ENCODE measurements around the gene PPP2R5C.
"Not testable (repeated sequence)": the region's sequence is repeated elsewhere in the genome, so short reads cannot be mapped to it uniquely, and the experiment has no call there.

Gene PPP2R5C

GRCh38 chr14:101727611-101728366 is 33.7 kb upstream of the PPP2R5C start:
- DNase-seq (ENCODE audit: low read depth) = no peak

DNA sequence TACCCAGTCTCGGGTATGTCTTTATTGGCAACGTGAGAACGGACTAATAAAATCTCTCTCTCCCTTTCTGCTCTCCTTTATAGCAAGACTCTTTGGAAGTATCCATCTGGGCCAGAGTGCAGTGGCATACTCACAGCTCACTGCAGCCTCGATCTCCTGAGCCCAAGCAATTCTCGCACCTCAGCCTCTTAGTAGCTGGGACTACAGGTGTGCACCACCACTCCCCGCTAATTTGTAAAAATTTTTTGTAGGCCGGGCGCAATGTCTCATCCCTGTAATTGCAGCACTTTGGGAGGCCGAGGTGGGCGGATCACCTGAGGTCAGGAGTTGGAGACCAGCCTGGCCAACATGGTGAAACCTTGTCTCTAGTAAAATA is 33.2 kb upstream of the PPP2R5C start:
- no peak for DNase-seq (ENCODE audit: low read depth)

DNA sequence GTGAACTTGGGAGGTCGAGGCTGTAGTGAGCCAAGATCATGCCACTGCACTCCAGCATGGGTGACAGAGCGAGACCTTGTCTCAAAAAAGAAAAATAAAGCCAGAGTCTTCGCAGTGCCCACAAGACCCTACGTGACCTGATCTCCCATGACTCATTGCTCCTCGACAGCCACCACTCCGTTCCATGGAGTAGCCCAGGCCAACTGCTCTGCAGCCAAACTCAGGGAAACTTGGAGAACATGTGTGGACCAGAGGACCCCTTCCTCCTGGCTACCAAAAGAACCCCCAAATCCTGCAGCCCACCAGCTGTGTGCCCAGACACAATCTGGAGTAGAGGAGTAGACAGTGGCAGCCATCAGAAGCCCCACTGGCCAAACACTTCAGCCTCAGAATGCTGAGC is 32.1 kb upstream of the PPP2R5C start:
- no peak for DNase-seq (ENCODE audit: low read depth)

GRCh38 chr14:101730157-101730556 is 31.4 kb upstream of the PPP2R5C start:
- DNase-seq (ENCODE audit: low read depth) = not testable (repeated sequence)

- no peak for DNase-seq (ENCODE audit: low read depth)
Observed at GRCh38 chr14:101730626-101731186, 30.8 kb upstream of the PPP2R5C start.

DNA sequence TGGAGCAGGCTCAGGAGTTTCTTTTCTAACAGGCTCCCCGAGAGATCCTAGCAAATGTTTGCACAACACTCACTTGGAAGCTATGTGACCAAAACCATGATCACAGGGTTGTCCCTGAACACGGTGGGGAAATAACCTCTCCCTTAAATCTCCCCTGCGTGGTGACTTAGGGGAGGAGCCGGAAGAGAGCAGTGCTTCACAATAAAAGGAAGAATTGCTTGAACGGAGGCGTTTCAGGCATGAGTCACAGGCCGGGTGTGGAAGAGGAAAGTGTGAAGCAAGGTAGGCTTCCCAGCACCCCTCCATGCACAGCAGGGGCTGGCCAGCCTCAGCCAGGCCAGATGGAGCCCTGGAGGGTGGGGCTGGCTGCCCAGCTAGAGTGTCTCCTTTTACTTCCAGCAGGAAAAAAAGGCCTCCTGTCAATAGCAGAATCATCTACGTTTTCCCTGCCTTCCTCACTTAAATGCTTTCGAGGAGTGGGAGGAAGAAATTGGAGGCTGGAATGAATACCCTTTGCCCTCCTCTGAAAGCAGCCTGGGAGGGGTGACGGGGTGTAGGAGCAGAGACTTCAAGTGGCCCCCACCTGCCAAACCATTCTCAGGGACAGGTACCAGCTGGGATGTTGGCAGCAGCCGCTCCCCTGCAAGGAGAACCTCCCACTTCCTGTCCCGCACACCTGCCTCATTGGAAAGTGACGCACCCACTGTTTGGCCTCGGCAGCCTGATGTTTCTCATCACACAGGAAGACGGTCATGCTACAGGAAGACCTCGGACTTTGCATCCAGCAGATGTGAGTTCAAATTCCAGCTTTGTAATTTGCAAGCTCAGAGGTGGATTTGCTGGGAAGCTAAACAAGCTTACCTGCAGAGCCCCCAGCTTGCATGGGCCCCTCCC is 30.1 kb upstream of the PPP2R5C start:
- peak; percentile 63 for DNase-seq (ENCODE audit: low read depth)

DNA sequence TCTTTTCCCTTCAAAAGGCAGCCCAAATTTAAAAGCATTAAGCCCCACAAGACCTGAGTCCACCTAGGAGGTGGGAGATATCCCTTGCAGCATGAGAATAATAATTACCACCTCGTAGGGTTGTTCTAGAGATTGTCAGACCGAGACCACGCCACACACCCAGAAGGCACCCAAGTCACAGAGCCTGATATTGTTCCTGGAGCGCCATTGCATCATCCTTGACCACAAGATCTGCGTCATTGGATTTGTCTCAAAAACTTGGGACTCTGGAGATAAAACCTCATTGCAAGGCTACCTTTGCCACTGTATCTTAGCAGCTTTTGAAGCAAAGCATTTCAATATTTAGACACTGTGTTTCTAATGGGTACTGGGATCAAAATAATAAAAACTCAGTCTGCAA is 29.4 kb upstream of the PPP2R5C start:
- no peak for DNase-seq (ENCODE audit: low read depth)

GRCh38 chr14:101733211-101733610 is 28.3 kb upstream of the PPP2R5C start:
- peak; percentile 20 for DNase-seq (ENCODE audit: low read depth)

DNA sequence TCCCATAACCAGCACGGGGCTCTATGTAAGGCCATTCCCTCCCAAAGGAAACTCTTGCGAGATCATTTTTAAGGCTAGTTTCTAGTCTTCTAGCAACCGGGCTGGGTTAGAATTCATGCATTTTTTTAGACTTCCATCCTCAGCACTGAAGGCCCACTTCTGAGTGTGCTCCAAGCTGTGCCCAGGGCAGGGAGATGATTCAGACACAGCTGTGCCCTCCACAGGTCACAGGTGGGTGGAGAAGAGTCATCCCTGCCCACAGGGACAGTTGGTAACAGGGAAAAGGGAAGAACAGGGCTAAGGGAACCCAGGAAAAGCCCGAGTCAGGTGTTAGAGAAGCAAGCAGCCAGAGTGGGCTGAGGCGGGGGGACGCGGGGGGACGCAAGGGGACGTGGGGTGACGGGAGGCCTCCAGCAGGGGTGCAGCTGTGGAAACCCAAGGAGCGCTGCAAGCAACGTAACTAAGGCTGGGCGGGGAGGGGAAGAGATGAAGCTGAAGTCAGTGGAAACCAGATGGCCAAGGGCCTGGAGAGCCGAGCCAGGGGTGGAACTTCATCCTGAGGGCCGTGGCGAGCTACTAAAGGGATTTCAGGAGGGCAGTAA is 27.2 kb upstream of the PPP2R5C start:
- DNase-seq (ENCODE audit: low read depth) = no peak

GRCh38 chr14:101735453-101735852 is 26.1 kb upstream of the PPP2R5C start:
- DNase-seq (ENCODE audit: low read depth) = no peak

DNA sequence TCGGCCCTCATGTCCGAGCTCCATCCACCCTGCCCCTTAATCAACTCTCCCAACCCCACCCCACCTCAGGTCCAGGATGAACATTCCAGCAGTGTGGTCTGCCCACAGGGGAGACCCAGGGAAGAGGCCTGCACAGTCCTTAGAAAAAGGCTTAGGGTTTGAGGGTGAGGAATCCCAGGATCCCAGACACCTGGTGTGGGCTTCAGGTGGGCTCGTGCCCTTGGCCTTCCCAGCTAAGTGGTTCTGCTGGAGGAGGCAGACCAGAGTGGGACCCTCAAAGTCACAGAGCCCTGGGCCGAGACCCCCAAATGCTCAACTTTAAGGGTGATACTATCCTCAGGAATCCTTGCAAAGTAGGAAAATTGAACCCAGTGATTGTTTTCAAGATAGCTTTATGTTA is 25.4 kb upstream of the PPP2R5C start:
- DNase-seq (ENCODE audit: low read depth) = no peak

GRCh38 chr14:101736585-101736984 is 24.9 kb upstream of the PPP2R5C start:
- no peak for DNase-seq (ENCODE audit: low read depth)

DNA sequence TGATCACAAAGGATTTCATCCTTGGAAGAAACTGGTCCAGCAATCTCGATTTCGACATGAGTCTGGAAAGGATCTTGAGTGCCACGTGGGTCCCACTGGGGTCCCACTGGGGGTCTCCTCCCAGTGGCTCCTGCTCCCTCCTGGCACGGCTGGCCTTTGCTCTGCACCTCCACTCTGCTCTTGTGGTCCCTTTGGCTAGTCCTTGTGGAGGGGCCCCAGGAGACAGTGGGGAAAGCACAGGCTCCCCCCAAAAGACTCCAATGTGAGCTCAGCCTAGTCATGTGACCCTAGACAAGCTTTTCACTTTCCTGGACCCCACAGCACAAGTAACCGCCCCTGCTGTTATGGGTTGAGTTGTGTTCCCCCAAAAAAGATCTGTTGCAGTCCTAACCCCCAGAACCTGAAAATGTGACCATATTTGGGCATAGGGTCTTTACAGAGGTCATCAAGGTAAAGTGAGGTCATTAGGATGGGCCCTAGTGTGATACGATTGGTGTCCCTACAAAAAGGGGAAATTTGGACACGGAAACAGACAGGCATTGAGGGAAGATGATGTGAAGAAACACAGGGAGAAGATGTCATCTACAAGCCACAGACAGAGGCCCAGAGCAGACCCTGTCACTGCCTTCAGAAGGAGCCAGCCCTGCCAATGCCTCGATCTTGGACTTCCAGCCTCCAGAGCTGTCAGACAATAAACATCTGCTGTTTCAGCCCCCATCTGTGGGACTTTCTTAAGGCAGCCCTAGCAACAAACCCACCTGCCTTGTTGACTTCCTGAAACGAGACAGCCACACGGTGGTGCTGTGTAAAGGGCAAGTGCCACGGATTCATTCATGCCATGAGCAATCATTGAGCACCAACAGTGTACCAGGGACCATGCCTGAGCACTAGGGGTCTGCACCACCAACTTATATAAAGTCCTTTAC is 23.8 kb upstream of the PPP2R5C start:
- DNase-seq (ENCODE audit: low read depth) = no peak

DNA sequence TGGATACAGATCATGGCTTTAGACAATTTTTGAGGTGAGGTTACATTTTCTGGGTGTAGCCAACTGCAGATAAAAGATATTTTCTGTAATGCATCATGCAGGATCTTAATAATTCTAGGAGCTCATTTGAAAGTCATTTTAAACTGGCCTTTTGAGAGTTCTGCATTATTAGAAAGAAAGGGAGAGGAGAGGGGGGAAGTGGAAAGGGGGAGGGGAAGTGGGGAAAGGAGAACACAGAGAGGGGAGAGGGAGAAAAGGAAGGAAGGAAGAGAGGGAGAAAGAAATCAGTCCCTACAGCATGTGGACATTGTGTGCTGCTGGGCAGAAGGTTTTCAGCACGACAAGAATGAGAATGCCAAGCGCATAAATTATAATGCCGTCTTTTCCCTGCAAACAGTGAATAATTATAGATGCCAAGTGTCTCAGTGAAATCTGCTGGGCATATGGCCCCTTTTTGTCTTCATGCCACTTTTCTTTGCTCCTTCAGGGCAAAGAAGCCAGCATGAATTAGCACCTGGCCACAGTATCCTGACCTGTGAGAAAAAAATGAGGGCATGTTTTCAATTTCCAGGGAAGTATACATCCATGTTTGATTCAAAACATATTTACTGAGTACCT is 22.7 kb upstream of the PPP2R5C start:
- DNase-seq (ENCODE audit: low read depth) = no peak

DNA sequence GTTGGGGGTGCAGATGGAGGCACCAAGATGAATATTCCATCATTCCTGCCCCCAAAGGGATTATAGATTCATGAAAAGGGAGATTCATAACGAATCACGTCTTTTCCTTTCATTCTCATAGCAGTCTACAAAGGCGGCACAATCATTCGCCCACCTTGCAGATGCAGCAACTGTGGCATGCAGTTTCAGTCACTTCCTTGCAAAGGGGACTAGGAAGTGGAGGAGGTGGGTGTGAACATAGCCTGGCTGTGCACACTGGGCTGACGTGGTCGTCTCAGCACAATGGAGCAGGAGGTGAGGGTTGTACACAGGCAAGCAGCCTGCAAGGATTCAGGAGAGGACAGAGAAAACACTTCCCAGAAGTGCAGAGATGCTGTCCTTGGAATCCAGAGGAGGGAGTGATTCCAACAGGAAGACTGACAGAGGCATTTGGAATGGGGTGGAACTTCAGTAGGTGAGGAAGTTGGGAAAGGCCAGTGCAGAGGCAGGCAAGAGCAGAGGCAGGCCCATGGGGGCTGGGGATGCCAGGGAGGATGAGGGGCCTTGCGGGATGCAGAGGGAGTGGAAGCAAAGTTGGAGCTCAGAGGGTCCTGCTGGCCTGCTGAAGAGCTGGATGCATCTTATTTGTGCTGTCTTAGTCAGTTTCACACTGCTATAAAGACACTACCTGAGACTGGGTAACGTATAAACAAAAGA is 21.9 kb upstream of the PPP2R5C start:
- DNase-seq (ENCODE audit: low read depth) = no peak

DNA sequence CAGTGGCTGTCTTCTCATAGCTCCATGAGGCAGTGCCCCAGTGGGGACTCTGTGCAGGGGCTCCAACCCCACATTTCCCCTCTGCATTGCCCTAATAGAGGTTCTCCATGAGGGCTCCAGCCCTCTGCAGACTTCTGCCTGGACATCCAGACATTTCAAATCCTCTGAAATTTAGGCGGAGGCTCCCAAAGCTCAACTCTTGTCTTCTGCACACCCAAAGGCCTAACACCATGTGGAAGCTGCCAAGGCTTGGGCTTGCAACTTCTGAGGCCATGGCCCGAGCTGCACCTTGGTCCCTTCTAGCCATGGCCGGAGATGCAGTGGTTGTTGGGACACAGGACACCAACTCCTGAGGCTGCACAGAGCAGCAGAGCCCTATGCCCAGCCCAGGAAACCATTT is 20.5 kb upstream of the PPP2R5C start:
- DNase-seq (ENCODE audit: low read depth) = no peak

- no peak for DNase-seq (ENCODE audit: low read depth)
Observed at GRCh38 chr14:101743701-101744100, 17.8 kb upstream of the PPP2R5C start.

DNA sequence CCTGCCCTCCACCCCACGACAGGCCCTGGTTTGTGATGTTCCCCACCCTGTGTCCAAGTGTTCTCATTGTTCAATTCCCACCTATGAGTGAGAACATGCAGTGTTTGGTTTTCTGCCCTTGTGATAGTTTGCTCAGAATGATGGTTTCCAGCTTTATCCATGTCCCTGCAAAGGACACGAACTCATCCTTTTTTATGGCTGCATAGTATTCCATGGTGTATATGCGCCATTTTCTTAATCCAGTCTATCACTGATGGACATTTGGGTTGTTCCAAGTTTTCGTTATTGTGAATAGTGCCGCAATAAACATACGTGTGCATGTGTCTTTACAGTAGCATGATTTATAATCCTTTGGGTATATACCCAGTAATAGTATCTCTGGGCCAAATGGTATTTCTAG is 17.1 kb upstream of the PPP2R5C start:
- not testable (repeated sequence) for DNase-seq (ENCODE audit: low read depth)

DNA sequence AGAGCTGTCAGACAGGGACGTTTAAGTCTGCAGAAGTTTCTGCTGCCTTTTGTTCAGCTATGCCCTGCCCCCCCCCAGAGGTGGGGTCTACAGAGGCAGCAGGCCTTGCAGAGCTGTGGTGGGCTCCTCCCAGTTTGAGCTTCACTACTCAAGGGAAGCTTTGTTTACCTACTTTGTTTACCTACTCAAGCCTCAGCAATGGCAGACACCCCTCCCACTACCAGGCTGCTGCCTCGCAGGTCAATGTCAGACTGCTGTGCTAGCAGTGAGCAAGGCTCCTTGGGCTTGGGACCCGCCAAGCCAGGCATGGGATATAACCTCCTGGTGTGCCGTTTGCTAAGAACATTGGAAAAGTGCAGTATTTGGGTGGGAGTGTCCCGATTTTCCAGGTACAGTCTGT is 11.8 kb upstream of the PPP2R5C start:
- DNase-seq (ENCODE audit: low read depth) = not testable (repeated sequence)

DNA sequence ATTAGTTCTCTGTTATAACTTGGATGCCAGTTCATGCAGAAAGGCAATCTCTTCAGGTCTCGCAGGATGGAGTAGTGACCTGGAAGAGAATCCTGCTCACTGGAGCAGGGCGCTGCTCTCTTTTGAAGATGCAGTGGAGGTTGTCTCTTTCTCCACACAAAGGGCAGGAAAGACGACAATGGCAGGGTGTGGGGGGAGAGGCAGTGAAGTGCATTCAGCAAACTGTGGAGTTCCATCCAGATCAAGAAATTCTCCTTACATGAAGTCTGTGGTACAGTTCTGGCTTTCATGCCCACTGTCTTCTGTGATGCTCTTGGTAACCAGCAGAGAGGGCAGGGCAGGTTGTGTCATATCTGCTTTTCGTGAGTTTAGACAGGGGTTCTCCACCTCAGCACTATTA is 6.6 kb upstream of the PPP2R5C start:
- no peak for DNase-seq (ENCODE audit: low read depth)

Data from non-pigmented ciliary epithelial cell (primary cell).